Ishikawa (cell line): ENCODE data around the gene CREBRF.

Experiments used
- CEBPB ChIP-seq: IDR thresholded peaks from 2 replicates; pipeline ENCODE4 v1.6.1; 2012
- EGR1 ChIP-seq: IDR thresholded peaks from 2 replicates; pipeline ENCODE4 v1.6.1; 2012
- EP300 ChIP-seq: IDR thresholded peaks from 2 replicates; pipeline ENCODE4 v1.6.1; 2012; ENCODE audit warnings: borderline replicate concordance
- FOXM1 ChIP-seq: IDR thresholded peaks from 2 replicates; pipeline ENCODE4 v1.6.1; 2012; ENCODE audit warnings: low read depth, borderline replicate concordance
- RAD21 ChIP-seq: IDR thresholded peaks from 2 replicates; pipeline ENCODE4 v1.6.1; 2012; ENCODE audit warnings: low read depth
- TAF1 ChIP-seq: IDR thresholded peaks from 2 replicates; pipeline ENCODE4 v1.6.1; 2012; ENCODE audit warnings: low read depth, mild to moderate bottlenecking
- TCF12 ChIP-seq: IDR thresholded peaks from 2 replicates; pipeline ENCODE4 v1.6.1; 2012; ENCODE audit warnings: low read depth
- TEAD4 ChIP-seq: IDR thresholded peaks from 2 replicates; pipeline ENCODE4 v1.6.1; 2012
- YY1 ChIP-seq: IDR thresholded peaks from 2 replicates; pipeline ENCODE4 v1.6.1; 2012; ENCODE audit warnings: low read depth
- ZBTB7A ChIP-seq: IDR thresholded peaks from 2 replicates; pipeline ENCODE4 v1.6.1; 2012; ENCODE audit warnings: low read depth
- TF ChIP-seq, protein P1 (sequence below): IDR thresholded peaks from 2 replicates; pipeline ENCODE4 v1.6.1; 2012
- TF ChIP-seq, protein P2 (sequence below): IDR thresholded peaks from 2 replicates; pipeline ENCODE4 v1.6.1; 2012
- TF ChIP-seq, protein P3 (sequence below): IDR thresholded peaks from 2 replicates; pipeline ENCODE4 v1.6.1; 2012; ENCODE audit warnings: low read depth, mild to moderate bottlenecking

DNA sequence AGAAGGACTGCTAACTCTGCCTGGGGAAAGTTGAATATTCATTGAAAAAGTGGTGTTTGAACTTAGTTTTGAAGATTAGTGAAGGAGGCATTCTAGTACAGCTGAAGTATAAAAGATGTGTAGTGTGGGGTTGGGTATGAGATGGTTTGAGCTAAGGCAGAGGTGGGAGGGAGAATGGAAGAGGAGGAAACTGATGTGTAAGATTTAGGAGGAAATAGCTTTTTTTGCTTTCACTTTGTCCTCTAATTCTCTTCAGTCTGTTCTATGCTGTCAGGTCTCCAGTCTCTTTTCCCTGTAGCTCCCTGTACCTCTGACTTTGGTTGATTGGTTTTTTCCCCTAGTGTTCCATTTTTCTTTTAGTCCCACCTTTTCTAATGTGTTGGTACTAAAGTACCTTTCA is 9.0 kb downstream of the CREBRF start:
- TF ChIP-seq TCF12 (no peak), CEBPB (no peak), ZBTB7A (no peak), RAD21 (no peak), EP300 (no peak), TEAD4 (no peak), TAF1 (no peak), FOXM1 (no peak), YY1 (no peak), EGR1 (no peak)
- TF ChIP-seq, protein P1, sequence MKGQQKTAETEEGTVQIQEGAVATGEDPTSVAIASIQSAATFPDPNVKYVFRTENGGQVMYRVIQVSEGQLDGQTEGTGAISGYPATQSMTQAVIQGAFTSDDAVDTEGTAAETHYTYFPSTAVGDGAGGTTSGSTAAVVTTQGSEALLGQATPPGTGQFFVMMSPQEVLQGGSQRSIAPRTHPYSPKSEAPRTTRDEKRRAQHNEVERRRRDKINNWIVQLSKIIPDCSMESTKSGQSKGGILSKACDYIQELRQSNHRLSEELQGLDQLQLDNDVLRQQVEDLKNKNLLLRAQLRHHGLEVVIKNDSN, result no peak
- TF ChIP-seq, protein P2, sequence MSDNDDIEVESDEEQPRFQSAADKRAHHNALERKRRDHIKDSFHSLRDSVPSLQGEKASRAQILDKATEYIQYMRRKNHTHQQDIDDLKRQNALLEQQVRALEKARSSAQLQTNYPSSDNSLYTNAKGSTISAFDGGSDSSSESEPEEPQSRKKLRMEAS, result no peak
- TF ChIP-seq, protein P3, sequence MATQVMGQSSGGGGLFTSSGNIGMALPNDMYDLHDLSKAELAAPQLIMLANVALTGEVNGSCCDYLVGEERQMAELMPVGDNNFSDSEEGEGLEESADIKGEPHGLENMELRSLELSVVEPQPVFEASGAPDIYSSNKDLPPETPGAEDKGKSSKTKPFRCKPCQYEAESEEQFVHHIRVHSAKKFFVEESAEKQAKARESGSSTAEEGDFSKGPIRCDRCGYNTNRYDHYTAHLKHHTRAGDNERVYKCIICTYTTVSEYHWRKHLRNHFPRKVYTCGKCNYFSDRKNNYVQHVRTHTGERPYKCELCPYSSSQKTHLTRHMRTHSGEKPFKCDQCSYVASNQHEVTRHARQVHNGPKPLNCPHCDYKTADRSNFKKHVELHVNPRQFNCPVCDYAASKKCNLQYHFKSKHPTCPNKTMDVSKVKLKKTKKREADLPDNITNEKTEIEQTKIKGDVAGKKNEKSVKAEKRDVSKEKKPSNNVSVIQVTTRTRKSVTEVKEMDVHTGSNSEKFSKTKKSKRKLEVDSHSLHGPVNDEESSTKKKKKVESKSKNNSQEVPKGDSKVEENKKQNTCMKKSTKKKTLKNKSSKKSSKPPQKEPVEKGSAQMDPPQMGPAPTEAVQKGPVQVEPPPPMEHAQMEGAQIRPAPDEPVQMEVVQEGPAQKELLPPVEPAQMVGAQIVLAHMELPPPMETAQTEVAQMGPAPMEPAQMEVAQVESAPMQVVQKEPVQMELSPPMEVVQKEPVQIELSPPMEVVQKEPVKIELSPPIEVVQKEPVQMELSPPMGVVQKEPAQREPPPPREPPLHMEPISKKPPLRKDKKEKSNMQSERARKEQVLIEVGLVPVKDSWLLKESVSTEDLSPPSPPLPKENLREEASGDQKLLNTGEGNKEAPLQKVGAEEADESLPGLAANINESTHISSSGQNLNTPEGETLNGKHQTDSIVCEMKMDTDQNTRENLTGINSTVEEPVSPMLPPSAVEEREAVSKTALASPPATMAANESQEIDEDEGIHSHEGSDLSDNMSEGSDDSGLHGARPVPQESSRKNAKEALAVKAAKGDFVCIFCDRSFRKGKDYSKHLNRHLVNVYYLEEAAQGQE, result no peak
